ENCODE results near the gene PON1.

PON1 gene

GRCh38 chr7:95316588-95316987, 7.7 kb downstream of the PON1 start:
- H3K27ac ChIP-seq: no peak overlapping the region
- no peaks in the 10 kb centered on the region for H3K27me3 ChIP-seq (ENCODE audit: insufficient read depth, low read depth)
- no peaks in the 10 kb centered on the region for H3K79me2 ChIP-seq (ENCODE audit: insufficient read depth, low read depth)
- no peaks in the 10 kb centered on the region for H4K20me1 ChIP-seq (ENCODE audit: insufficient read depth)
- no peak overlapping the region for H3K9ac ChIP-seq
- TF ChIP-seq CTCF (conservative IDR thresholded peaks at IDR 0.05; ENCODE audit: low read depth, low read length): no peak
- H3K4me3 ChIP-seq (IDR thresholded peaks at IDR 0.05; ENCODE audit: insufficient read depth, low read depth, low read length): no peak overlapping the region
- no peak overlapping the region for H3K4me2 ChIP-seq
- H3K36me3 ChIP-seq (ENCODE audit: insufficient read depth): no peaks in the 10 kb centered on the region
- H3K4me1 ChIP-seq (ENCODE audit: low read depth, poor library complexity, severe bottlenecking): no peaks in the 10 kb centered on the region
- H2AFZ ChIP-seq (ENCODE audit: low read depth): no peak overlapping the region

DNA sequence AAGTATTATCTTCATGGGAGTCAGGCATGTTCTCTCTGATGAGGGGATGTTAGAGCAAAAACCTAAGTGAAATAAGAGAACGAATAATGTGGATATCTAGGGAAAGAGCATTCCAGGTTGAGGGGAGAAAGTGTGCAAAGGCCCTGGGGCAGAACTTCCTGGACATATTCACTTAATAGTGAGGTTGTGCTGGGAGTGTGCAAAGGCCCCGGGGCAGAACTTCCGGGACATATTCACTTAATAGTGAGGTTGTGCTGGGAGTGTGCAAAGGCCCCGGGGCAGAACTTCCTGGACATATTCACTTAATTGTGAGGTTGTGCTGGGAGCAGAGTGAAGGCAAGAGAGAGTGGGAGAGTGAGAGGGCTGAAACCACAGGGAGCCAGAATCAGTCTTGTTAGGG, 11.8 kb downstream of the PON1 start:
- Histone ChIP-seq H4K20me1 (ENCODE audit: insufficient read depth) (no peaks in the 10 kb centered on the region), H3K36me3 (ENCODE audit: insufficient read depth) (no peaks in the 10 kb centered on the region), H3K9ac (no peak overlapping the region), H3K27me3 (ENCODE audit: insufficient read depth, low read depth) (no peaks in the 10 kb centered on the region), H3K4me2 (no peak overlapping the region), H3K4me1 (ENCODE audit: low read depth, poor library complexity, severe bottlenecking) (no peaks in the 10 kb centered on the region), H3K79me2 (ENCODE audit: insufficient read depth, low read depth) (no peaks in the 10 kb centered on the region), H2AFZ (ENCODE audit: low read depth) (no peak overlapping the region), H3K27ac (no peak overlapping the region), H3K4me3 (IDR thresholded peaks at IDR 0.05; ENCODE audit: insufficient read depth, low read depth, low read length) (no peak overlapping the region)
- no peak for TF ChIP-seq CTCF (conservative IDR thresholded peaks at IDR 0.05; ENCODE audit: low read depth, low read length)

- H3K9ac ChIP-seq: no peak overlapping the region
- TF ChIP-seq CTCF (conservative IDR thresholded peaks at IDR 0.05; ENCODE audit: low read depth, low read length): no peak
Observed at GRCh38 chr7:95311389-95311788, 12.9 kb downstream of the PON1 start.

DNA sequence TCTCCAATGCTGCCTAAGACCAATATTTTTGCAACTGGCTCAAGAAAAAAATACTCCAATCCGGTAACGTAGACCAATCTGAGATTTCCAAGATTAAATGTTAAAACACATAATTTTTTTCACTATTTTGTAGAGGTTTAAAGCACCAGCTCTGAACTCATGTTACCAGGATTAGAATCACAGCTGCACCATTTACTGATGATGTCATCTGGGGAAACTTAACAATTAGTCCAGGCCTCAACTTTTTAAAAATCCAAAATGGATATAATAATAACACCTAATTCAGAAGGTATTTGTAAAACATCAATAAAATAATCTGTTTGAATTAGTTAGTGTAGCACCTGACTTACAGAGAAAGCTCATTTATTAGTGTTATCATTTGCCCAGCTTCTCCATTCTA, 14.4 kb downstream of the PON1 start:
- H2AFZ ChIP-seq (ENCODE audit: low read depth): no peak overlapping the region
- no peak overlapping the region for H3K27ac ChIP-seq
- H3K36me3 ChIP-seq (ENCODE audit: insufficient read depth): no peaks in the 10 kb centered on the region
- H3K27me3 ChIP-seq (ENCODE audit: insufficient read depth, low read depth): no peaks in the 10 kb centered on the region
- TF ChIP-seq CTCF (conservative IDR thresholded peaks at IDR 0.05; ENCODE audit: low read depth, low read length): no peak
- H3K4me3 ChIP-seq (IDR thresholded peaks at IDR 0.05; ENCODE audit: insufficient read depth, low read depth, low read length): no peak overlapping the region
- H3K79me2 ChIP-seq (ENCODE audit: insufficient read depth, low read depth): no peaks in the 10 kb centered on the region
- no peak overlapping the region for H3K4me2 ChIP-seq
- no peaks in the 10 kb centered on the region for H4K20me1 ChIP-seq (ENCODE audit: insufficient read depth)
- H3K4me1 ChIP-seq (ENCODE audit: low read depth, poor library complexity, severe bottlenecking): no peaks in the 10 kb centered on the region
- H3K9ac ChIP-seq: no peak overlapping the region

More at GRCh38 chr7:95311389-95311788, 12.9 kb downstream of the PON1 start:
- no peak overlapping the region for H3K27ac ChIP-seq
- H3K36me3 ChIP-seq (ENCODE audit: insufficient read depth): no peaks in the 10 kb centered on the region
- H3K4me1 ChIP-seq (ENCODE audit: low read depth, poor library complexity, severe bottlenecking): no peaks in the 10 kb centered on the region
- H3K27me3 ChIP-seq (ENCODE audit: insufficient read depth, low read depth): no peaks in the 10 kb centered on the region
- no peak overlapping the region for H3K4me2 ChIP-seq
- no peaks in the 10 kb centered on the region for H4K20me1 ChIP-seq (ENCODE audit: insufficient read depth)
- no peak overlapping the region for H3K4me3 ChIP-seq (IDR thresholded peaks at IDR 0.05; ENCODE audit: insufficient read depth, low read depth, low read length)
- no peaks in the 10 kb centered on the region for H3K79me2 ChIP-seq (ENCODE audit: insufficient read depth, low read depth)
- H2AFZ ChIP-seq (ENCODE audit: low read depth): no peak overlapping the region

Measured in KMS-11 (cell line).